GM18517 (cell line): ENCODE data around the gene CCN5.
"Not testable (repeated sequence)": the region's sequence is repeated elsewhere in the genome, so short reads cannot be mapped to it uniquely, and the experiment has no call there.

Experiments used
- ATAC-seq: cut with Tn5 transposase; IDR thresholded peaks from one replicate; pipeline ENCODE4 v1.9.1; 2021; ENCODE audit warnings: mild to moderate bottlenecking, moderate library complexity; ENCODE audit not compliant: unreplicated experiment

Gene CCN5

DNA sequence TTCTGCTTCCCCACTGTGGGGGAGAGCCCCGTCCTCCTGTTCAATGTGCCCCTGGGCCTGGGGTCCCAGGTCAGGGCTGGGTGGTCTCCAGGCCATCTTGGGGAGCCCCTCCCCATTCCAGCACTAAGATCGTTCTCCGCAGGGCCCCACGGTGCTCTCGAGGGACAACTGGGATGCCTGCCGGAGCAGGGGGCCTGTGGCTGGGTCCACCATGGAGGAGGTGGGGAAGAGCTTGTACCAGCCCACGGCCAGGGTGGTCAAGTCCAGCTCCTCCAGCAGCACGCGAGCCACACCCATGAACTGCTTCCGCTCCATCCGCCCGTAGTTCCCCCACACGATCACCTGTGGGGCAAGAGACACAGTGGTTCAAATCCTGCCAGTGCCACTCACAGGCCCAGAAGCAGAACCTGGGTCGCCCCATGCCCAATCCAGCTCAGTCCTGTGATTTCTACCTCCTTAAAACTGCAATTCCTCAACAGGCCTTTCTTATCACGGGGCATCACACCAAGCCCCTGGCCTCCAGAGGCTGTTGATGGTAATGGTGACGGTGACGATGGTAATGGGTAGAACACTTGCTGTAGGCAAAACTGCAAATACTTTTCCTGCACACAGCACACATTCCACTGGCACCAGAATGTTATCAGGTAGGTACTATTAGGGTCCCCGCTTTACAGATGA, 41.0 kb downstream of the CCN5 start:
- no peak for ATAC-seq

- no peak for ATAC-seq
Observed at GRCh38 chr20:44756956-44757355, 41.8 kb downstream of the CCN5 start.

GRCh38 chr20:44758247-44759101, 43.3 kb downstream of the CCN5 start:
- no peak for ATAC-seq

DNA sequence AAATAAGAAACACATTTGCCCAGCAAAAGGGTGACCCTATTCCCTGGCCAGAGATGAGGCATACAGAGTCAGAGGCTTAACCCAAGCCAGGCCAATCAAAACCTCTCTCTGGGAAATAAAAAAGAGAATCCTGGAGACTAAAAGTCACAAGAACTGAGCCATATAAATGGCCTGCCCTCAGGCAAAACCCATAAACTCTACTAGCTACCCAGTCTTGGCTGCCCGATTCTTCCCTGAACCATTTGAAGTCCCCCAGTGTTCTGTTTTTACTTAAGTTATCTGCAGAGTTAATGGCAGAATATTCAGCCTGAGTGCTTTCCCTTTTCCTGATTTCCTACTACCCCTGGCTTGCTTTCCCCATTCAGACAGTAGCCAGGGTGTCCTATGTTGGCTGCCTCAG, 44.4 kb downstream of the CCN5 start:
- ATAC-seq: no peak

DNA sequence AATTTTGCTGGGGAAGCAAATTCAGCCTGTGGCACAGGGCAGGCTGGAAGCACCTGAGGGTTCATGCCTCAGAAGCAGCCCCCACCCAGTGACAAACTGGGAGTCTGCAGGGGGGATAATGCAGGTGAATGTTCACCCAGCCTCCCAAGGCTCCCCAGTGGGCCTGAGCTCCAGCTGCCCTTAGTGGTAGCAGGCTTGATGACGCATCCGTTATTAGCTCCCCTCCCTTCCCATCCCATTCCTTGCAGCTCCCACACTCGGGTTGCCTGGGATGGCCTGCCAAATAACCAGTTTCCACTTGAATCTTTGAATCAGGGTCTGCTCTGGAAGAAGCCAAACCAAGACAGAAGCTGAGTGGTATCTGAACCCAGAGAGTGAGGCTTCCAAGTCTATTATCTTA, 46.3 kb downstream of the CCN5 start:
- ATAC-seq: no peak

- no peak for ATAC-seq
Observed at GRCh38 chr20:44762466-44763140, 47.4 kb downstream of the CCN5 start.

GRCh38 chr20:44763798-44764197, 48.6 kb downstream of the CCN5 start:
- ATAC-seq: not testable (repeated sequence)

GRCh38 chr20:44765091-44765490, 49.9 kb downstream of the CCN5 start:
- ATAC-seq: no peak

DNA sequence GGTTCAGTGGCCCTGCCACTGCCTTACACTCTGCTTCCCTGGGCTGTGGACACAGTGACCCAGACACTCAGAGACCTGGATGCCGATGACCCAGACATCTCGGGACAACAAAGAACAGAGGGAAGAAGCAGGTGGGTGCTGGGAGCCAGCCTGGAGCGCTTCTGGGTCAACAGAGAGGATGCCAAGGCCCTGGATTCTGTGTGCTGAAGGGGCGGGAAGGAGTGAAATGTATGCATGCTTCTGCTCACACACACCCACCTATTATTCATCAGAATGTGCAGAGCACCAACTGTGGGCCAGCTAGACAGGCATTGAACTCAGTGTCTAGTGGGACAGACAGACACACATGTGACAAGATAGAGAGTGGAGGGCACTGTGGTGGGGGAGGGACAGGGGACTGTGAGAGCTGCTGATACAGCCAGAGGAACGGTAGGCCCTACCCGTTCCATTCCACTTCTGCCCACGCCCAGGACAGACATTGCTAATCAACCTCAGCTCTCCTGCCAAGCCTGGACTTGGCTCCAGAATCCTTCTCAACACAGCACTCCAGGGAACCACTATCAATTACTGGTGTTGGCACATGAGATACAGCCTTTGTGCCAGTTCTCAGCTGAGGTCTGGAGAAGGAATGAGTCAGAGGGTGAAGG, 50.7 kb downstream of the CCN5 start:
- no peak for ATAC-seq

DNA sequence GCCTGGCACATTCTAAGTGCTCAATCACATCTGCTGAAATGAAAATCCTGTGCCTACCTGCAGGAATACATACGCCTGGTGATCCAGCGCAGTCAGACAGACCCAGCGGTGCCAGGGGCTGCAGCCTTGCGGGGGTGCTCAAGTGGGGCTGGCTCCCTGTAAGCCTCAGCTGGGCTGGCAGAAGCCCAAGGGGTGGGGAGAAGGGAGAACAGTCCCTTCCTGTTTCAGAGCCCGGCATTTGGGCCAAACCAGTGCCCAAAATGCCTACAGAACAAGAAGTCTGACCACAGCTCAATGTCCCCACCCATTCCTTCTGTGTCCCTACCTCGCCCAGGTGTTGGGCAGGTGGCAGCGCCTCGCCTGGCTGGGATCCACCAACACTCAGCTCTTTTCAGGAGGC, 53.1 kb downstream of the CCN5 start:
- no peak for ATAC-seq

GRCh38 chr20:44768854-44769480, 53.8 kb downstream of the CCN5 start:
- ATAC-seq: no peak

DNA sequence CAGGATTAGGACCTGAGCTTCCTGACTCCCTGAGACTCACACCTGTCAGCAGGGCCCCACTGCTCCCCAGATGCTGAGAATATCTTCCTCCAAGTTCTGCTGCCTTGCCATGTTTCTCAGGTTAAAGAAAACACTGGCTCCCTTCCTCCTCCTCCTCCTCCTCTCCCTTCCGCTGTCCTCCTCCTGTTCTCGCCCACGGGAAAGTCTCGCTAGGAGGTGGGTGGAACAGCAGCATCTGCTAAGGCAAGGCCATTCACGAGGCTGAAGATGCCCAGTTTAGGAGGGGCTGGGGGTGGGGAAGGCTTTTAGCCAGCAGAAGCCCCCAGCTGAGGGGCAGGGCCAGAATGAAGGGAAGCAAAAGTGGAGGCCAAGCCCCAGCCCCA, 54.3 kb downstream of the CCN5 start:
- ATAC-seq: no peak

DNA sequence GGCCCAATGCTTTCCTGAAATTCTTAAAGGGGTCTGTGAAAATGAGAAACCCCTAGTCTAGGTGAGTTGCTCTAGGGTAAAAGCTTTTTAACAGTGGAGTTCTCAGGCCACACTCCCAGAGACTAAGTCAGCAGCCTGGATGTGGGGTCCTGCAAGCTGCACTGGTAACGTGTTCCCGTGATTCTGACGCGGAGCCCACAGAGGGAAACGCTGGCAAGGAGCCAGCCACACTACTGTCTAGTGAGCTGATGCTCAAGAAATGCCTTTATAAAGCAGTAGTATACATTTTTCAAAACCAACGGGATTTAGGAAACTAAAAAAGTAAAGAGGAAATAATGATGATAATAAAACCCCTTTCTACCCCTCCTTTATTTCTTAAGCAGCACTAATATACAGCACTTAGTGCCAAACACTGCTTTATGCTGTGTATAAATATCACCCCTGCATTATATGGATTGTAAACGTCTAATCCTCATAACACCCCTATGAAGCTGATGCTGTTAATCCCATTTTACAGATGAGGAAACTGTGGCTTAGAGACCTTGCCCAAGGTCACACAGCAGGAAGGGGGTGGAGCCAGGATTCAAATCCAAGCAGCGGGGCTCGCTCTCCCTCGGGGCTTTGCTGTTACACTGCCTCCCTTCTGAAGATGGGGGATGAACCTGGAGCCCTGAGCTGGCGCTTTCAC, 55.5 kb downstream of the CCN5 start:
- no peak for ATAC-seq

GRCh38 chr20:44771172-44771535, 56.0 kb downstream of the CCN5 start:
- ATAC-seq: no peak

GRCh38 chr20:44772636-44773035, 57.5 kb downstream of the CCN5 start:
- no peak for ATAC-seq

DNA sequence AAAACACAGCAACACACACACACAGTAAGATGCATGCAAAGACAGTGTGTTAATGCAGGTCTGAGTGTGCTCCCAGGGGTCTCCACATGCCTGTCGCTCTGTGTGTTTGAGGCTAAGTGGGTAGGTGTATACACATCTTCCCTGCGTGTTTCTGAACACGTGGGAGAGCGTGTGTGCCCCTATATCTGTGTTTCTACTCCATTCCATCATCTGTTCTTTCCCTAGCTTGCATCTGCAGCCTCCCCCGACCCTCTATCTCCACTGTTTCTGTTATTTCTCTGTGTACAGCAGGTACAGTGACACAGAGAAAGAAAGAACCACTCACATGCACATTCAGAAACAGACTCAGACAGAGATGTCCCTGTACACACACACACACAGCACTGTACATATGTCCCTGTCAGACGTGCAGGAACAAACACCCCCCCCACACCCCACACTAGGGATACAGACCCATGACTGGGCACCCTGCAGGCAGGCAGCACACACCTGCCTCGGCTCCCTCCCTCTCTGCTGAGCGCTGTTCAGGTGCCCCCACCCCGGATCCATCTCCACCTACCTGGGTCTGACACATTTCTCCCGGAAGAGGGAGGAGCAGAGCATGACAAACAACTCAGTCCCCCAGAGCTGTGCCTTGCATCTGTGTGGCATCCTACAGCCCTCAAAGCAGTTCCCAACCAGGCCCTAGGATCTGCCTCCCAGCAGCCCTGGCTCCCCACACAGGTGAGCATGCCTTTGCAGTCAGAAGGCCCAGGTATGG, 58.1 kb downstream of the CCN5 start:
- ATAC-seq: no peak

DNA sequence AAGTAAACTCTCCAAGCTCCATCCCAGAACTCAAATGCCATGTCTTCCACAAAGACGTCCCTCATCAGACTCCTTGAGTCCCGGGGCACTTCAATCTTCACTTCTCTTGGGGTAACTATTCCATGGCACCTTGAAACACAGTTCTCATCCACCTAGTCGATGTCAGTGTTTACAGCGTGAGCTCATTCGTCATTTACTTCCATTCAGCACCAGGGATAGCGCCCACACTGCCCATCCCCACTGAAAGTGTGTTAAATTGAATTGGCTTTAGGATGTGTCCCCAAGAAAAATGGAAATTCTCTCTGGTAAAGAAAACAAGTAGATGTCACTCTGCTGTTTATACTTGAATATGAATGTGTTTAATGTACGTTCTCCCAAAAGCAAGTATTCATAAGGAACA, 61.8 kb downstream of the CCN5 start:
- no peak for ATAC-seq
